Activated CD4-positive, alpha-beta T cell treated with anti-CD3 and anti-CD28 coated beads, Interleukin-2, amount 50 U/mL, for 24 hours (primary cell): Measurements from ENCODE around the gene RAD9B.
"Not testable (repeated sequence)": the region's sequence is repeated elsewhere in the genome, so short reads cannot be mapped to it uniquely, and the experiment has no call there.

Experiments
- DNase-seq, 2 donors: peaks; one replicate each; pipeline ENCODE4 v3.0.0-alpha.2; 2020; ENCODE audit warnings: low read depth in 1 of 2, low spot score in 1 of 2

RAD9B gene

GRCh38 chr12:110501752-110502738, at the start of gene RAD9B, which contains the start of gene VPS29:
TSS of gene RAD9B (plus strand) at chr12:110502331. CDS start at chr12:110502338, 7 bp downstream.
TSS of gene VPS29 (minus strand) at chr12:110502111. CDS start at chr12:110502051, 60 bp downstream.
- peak; percentile 96 to 98 for DNase-seq

DNA sequence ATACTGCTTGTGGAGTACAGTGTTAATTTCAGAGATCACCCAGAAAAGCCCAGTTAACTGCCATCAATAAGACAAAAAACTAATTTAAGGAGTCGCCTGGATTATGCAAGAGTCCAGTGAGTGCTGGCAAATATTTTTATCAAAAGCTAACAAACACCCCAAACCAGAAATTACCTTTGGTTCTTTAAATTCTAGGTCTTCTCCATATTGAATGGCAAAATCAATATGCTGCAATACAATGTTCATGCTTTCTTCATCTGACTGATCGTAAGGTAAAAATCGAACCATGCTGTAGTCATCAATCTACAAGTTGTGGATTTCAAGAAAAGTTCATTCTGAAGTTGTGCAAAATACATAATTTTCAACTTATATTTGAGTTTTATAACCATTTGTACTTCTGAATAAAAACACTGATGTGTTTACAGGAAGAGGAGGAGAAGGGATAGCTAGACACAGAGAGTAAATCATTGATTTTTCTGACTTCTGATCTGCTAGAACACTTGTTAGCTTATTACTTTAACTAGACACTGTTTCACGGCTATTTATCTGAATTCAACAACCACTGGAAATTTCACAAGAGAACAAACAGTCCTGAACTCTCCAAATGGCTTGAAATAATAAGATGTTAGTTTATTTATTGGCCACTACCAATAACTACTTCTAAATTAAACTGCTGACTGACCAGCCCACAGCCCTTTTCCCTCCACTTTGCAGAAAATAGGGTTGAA, 48.4 kb upstream of the RAD9B start:
- no peak for DNase-seq

DNA sequence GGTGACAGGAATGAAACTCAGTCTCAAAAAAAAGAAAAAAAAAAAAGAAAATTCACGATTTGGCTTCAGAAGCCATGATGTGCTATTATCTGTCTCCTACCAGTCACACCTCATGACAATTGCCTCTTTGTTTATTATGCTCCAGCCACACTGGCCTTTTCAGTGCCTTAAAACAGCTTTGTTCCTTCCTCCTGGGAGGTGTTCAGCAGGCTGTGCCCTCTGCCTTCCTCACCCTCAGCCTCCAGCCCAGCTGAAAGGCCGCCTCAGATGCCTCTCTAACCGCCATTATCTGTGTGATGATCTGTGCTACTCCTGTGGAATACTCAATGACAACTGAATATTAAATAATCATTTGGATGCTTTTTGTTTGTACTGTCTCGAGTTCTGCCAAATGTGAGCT, 43.4 kb upstream of the RAD9B start:
- DNase-seq, result no peak

DNA sequence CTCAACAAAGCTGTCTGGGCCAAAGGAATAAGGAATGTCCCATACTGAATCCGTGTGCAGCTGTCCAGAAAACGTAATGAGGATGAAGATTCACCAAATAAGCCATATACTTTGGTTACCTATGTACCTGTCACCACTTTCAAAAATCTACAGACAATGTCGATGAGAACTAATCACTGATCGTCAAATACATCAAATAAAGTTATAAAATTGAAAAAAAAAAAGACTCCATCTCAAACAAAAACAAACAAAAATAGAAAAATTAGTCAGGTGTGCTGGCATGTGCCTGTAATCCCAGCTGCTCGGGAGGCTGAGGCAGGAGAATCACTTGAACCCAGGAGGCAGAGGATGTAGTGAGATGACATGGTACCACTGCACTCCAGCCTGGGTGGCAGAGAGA, 40.9 kb upstream of the RAD9B start:
- not testable (repeated sequence) for DNase-seq

DNA sequence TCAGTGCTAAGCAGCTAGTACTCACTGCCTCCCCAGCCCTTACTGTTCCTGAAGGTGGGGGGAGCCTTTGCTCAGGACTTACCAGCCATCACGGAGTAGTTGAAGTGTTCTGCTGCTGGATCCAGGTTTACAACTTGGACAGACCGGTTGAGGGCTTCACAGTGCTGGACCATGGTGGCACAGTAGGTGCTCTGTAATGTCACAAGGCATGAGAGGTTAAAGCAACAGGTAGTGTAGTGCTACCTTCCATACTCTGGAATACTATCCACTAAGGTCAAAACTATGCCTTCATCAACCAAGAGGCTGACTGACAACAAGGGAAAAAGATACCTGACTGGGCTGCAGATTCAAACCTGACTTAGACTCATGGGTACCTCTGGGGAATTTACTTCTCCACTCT, 37.1 kb upstream of the RAD9B start:
- DNase-seq, result no peak

GRCh38 chr12:110465765-110466164, 36.4 kb upstream of the RAD9B start:
- DNase-seq, result not testable (repeated sequence)

DNA sequence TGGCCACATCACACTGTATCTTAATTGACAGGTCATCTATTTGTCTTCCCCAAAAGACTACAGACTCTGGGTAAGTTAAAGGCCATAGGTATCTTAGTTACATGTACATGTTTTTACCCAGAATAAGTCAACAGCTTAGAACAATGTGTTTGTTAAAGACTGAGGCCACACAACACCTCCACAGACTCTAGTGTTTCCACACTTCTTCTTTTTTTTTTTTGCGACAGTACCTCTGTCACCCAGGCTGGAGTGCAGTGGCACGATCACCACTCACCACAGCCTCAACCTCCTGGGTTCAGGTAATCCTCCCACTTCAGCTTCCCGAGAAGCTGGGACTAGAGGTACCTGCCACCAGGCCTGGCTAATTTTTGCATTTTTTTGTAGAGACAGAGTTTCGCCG, 35.3 kb upstream of the RAD9B start:
- DNase-seq, result no peak

DNA sequence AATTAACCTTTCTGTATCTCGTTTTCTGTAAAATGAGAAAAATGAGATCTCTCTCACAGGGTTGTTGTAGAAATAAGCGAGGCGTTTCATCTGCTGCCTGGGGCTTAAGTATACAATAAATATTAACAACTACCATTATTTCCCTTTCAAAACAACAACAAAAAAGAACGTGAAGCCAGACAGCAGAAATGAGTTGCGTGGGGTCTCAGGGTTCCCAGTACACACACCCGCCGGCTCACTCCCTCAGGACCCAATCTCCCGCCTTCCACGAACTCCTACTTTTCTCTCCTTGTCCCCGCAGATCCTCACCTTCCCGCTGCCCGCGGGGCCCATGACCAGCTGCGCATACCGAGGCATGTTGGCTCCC, 34.3 kb upstream of the RAD9B start:
- DNase-seq, result no peak

DNA sequence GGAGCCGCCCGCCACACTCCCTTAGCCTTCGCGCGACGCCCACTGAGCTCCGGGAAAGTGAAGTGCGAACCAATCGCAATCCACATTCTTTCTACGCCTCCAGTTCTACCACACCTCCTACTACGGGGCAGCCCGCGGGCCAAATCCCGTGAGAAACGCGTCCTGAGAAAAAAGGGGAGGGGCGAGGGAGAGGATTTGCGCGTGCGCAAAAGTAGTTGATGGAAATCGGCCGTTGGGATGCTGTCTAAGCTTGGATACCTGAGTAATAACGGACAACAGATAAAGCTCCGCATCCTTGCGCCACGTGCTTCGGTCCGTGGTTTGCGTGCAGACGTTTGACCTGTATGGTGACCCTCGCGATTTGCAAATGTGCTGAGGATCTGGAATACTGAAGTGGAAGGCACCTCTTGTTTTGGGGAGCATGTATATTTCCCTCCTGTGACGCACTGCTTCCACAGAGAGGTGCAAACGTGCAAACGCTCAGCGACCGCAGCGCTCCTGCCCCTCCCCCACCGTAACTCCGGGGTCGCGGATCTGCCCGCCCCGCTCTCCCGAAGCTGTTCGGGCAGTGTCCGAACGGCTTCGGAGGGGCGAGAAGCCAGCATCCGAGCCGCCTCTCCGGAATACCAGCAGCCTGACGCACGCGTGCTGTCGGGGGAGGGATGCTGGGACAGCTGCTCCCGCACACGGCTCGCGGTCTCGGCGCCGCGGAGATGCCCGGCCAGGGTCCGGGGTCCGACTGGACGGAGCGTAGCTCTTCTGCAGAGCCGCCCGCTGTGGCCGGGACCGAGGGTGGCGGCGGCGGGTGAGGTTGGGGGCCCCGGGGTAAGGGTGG, 33.7 kb upstream of the RAD9B start, which contains the start of the genes FAM216A and GPN3:
FAM216A (plus strand) TSS at position 632 of the 835 bp plus-strand sequence; CDS start at position 663, 31 bp downstream.
GPN3 (minus strand) TSS at position 44 of the 835 bp plus-strand sequence. CDS start 54 bp downstream, outside the sequence.
- peak; percentile 86 to 96 for DNase-seq

DNA sequence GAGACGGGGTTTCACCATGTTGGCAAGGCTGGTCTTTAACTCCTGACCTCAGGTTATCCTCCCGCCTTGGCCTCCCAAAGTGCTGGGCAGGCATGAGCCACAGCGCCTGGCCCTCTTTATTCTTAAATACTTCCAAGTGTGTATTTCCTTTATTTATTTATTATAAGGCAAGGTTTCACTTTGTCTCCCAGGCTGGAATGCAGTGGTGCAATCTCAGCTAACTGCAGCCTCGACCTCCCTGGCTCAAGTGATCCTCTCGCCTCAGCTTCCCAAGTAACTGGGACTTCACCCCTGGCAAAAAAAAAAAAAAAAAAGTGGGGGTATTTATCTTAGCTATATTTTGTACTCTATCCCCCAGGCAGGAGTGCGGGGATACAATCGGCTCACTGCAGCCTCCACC, 26.7 kb upstream of the RAD9B start:
- no peak for DNase-seq

DNA sequence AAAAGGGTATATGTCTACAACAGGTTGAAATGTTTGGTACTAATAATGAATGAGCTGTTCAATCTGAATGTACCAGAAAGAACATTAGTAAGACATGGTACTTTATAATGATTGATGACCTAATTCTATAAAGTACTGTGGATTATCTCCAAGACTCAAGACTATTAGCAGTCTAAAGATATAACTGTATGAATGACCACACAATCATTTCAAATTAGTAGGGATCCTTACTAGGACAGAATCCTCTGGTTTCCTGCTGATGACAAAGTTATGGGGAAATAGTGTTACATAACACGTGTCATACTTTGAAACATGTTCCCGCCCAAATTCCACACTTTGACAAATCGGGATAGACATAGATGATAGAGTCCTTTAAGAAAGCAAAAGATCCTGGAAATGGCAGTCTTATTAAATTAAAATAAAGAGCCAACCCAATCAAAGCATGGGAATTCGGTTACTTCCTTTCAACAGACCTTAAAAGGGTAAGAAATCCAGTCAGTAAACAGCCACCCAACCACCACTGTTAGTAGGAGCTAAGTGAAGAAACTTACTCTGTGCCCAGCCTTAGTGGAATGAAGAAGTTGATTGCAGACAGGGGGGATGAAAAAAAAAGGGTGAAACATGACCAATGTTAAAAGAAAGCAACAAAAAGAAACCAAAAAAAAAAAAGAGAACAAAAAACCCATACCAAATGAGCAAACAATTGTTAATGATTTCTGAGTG, 3.0 kb upstream of the RAD9B start:
- DNase-seq, result no peak

- peak; percentile 16 to 20 for DNase-seq
These were observed 756 bp upstream of the RAD9B start for GRCh38 chr12:110501399-110501751.

GRCh38 chr12:110503432-110503831, 1.3 kb downstream of the RAD9B start:
- DNase-seq, result no peak

DNA sequence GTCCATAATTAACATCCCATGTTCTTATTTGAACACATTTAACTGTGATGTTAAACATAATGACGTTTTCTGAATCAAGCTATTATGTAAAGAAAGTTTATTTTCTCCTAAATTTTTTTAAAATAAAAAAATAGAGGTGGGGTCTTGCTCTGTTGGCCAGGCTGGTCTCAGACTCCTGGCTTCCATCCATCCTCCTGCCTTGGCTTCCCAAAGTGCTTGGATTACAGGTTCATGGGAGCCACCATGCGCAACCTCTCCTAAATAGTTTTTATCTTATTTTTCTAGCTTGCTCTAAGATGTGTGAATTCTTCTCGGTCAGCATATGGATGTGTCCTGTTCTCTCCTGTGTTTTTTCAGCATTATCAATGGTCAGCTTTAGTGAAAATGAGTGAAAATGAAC, 3.2 kb downstream of the RAD9B start:
- no peak for DNase-seq

- no peak for DNase-seq
These were observed 6.0 kb downstream of the RAD9B start for GRCh38 chr12:110508071-110508586.

GRCh38 chr12:110513842-110514241, 11.7 kb downstream of the RAD9B start:
- no peak for DNase-seq

- no peak for DNase-seq
These were observed 12.2 kb downstream of the RAD9B start for GRCh38 chr12:110514363-110514762.

- DNase-seq, result no peak
These were observed 14.9 kb downstream of the RAD9B start for GRCh38 chr12:110516995-110517394.

- DNase-seq, result not testable (repeated sequence)
These were observed 15.9 kb downstream of the RAD9B start for GRCh38 chr12:110518014-110518413.
